K562 (cell line): Measurements from ENCODE around the gene MED15. TPM values are rescaled to one million over a fixed set of nuclear protein-coding genes. Genes with fewer than 3 reads are reported as not detected.

Experiments used
- BDP1 ChIP-seq: IDR thresholded peaks from 3 replicates; pipeline ENCODE4 v1.6.1; 2011; ENCODE audit not compliant: insufficient read length, insufficient read depth
- BMI1 ChIP-seq: fragments of 150-350 bp; IDR thresholded peaks from 2 replicates; pipeline ENCODE4 v1.6.1; 2014; ENCODE audit warnings: low read length
- CREB3L1 ChIP-seq: fragments of 450-650 bp; IDR thresholded peaks from 2 replicates; pipeline ENCODE4 v1.6.1; 2014; ENCODE audit warnings: low read depth, mild to moderate bottlenecking, moderate library complexity, borderline replicate concordance
- CTCFL ChIP-seq: IDR thresholded peaks from 2 replicates; pipeline ENCODE4 v1.6.1; 2011; ENCODE audit warnings: borderline replicate concordance, low read depth, mild to moderate bottlenecking, moderate library complexity, low read length; ENCODE audit not compliant: insufficient read depth, poor library complexity, severe bottlenecking
- CUX1 ChIP-seq: fragments of 200-800 bp; sonication (Bioruptor generic); IDR thresholded peaks from 2 replicates; pipeline ENCODE4 v1.6.1; 2016; ENCODE audit warnings: missing genetic modification characterization, missing compliant biosample characterization
- GTF2A2 ChIP-seq: IDR thresholded peaks from 2 replicates; pipeline ENCODE4 v1.6.1; 2016; ENCODE audit warnings: mild to moderate bottlenecking, missing genetic modification characterization, missing compliant biosample characterization
- GTF2E2 ChIP-seq: fragments of 200-800 bp; sonication (Bioruptor generic); IDR thresholded peaks from 2 replicates; pipeline ENCODE4 v1.6.1; 2016; ENCODE audit warnings: missing genetic modification characterization, missing compliant biosample characterization
- PTTG1 ChIP-seq: fragments of 450-650 bp; IDR thresholded peaks from 2 replicates; pipeline ENCODE4 v1.6.1; 2016; ENCODE audit warnings: low read depth, mild to moderate bottlenecking, missing genetic modification characterization, missing compliant biosample characterization
- RBM17 ChIP-seq: fragments of 200-400 bp; formaldehyde crosslinking; IDR thresholded peaks from 2 replicates; pipeline ENCODE4 v1.6.1; 2017; ENCODE audit warnings: low read depth, mild to moderate bottlenecking, low read length, borderline replicate concordance
- SLC30A9 ChIP-seq: fragments of 250-450 bp; sonication (Bioruptor Pico); IDR thresholded peaks from 2 replicates; pipeline ENCODE4 v1.8.0; 2022; ENCODE audit warnings: mild to moderate bottlenecking, moderate library complexity
- SMC3 ChIP-seq: conservative IDR thresholded peaks from 2 replicates; pipeline ENCODE4 v1.6.1; 2011; ENCODE audit warnings: low read depth, low read length, improper control_type of control experiment; ENCODE audit not compliant: insufficient read depth
- STAT5A ChIP-seq: IDR thresholded peaks from 2 replicates; pipeline ENCODE4 v1.6.1; 2012; ENCODE audit warnings: low read length, inconsistent platforms, borderline replicate concordance
- TARDBP ChIP-seq: fragments of 450-650 bp; IDR thresholded peaks from 2 replicates; pipeline ENCODE4 v1.6.1; 2016
- TSHZ1 ChIP-seq: fragments of 250-450 bp; sonication (Bioruptor Pico); IDR thresholded peaks from 2 replicates; pipeline ENCODE4 v1.4.0; 2020; ENCODE audit warnings: mild to moderate bottlenecking, moderate library complexity
- ZBTB1 ChIP-seq: sonication (generic); formaldehyde crosslinking; IDR thresholded peaks from 2 replicates; pipeline ENCODE4 v1.8.1; 2023; ENCODE audit warnings: missing genetic modification reagents, low read depth, mild to moderate bottlenecking, borderline replicate concordance
- ZKSCAN3 ChIP-seq: fragments of 250-450 bp; sonication (Bioruptor Pico); IDR thresholded peaks from 2 replicates; pipeline ENCODE4 v1.4.0; 2020
- ZNF766 ChIP-seq: fragments of 200-800 bp; sonication (Bioruptor generic); conservative IDR thresholded peaks from 2 replicates; pipeline ENCODE4 v1.6.1; 2016; ENCODE audit warnings: missing genetic modification characterization, missing compliant biosample characterization
- polyA plus RNA-seq, 8 experiments: library from polyadenylated mRNA; depleted of rRNA in 4 of 8; stranded (reverse) in 5 of 8; unstranded in 3 of 8; fragments of >200 nt; fragmentation: Nextera tagmentation in 2 of 8; fragmentation: Illumina TruSeq in 1 of 8; extraction: Ambion mirVana in 2 of 8; extraction: Trizol in 1 of 8; gene quantifications; 2 replicates each; pipeline versions ENCODE4 v1.2.1 to v1.2.3, GENCODE V29; 2011 to 2014; ENCODE audit warnings: inconsistent platforms in 1 of 8, missing spikeins in 1 of 8
- total RNA-seq, 7 experiments: library from RNA; depleted of rRNA in 6 of 7; stranded (reverse); fragments of >200 nt in 6 of 7; fragmentation: Illumina TruSeq in 2 of 7; extraction: Trizol in 2 of 7; gene quantifications; 2 replicates each; pipeline versions ENCODE4 v1.2.1 to v1.2.3, GENCODE V29; 2011 to 2021; ENCODE audit warnings: low replicate concordance in 1 of 7

The MED15 gene
- total and polyA plus RNA-seq, 9 of the 15 experiments (the other 6 are each of a cell fraction or from before 2014, with no cell fraction given) = 4.0 to 271 (median 60.1) TPM

- no peak for TF ChIP-seq SLC30A9 (CRISPR knock-in tag)
- TF ChIP-seq RBM17 = no peak
- 0 out of 2 replicates have a peak, but pooled peaks have one; percentile 21 for TF ChIP-seq ZBTB1 (CRISPR knock-in tag)
- TF ChIP-seq ZKSCAN3 = no peak
- TF ChIP-seq ZNF766 (CRISPR knock-in tag) = no peak
- no peak for TF ChIP-seq SMC3
- TF ChIP-seq CUX1 (CRISPR knock-in tag) = no peak
- TF ChIP-seq PTTG1 (tag) = no peak
- TF ChIP-seq STAT5A = no peak
- no peak for TF ChIP-seq TARDBP
- TF ChIP-seq CREB3L1 = no peak
- no peak for TF ChIP-seq BMI1
- no peak for TF ChIP-seq CTCFL
- TF ChIP-seq GTF2E2 = no peak
- TF ChIP-seq BDP1 = no peak
- no peak for TF ChIP-seq GTF2A2
- no peak for TF ChIP-seq TSHZ1 (CRISPR knock-in tag)
Observed at GRCh38 chr22:20578192-20578591, 70.8 kb downstream of the MED15 start (continued).
